C1 segment of cervical spinal cord (tissue), 14 donors: ENCODE results near the gene IER5.

Source experiments
- DNase-seq, 14 donors: peaks; one replicate each; lab custom pipeline; 2025; lab: John Stamatoyannopoulos, UW

The IER5 gene

DNA sequence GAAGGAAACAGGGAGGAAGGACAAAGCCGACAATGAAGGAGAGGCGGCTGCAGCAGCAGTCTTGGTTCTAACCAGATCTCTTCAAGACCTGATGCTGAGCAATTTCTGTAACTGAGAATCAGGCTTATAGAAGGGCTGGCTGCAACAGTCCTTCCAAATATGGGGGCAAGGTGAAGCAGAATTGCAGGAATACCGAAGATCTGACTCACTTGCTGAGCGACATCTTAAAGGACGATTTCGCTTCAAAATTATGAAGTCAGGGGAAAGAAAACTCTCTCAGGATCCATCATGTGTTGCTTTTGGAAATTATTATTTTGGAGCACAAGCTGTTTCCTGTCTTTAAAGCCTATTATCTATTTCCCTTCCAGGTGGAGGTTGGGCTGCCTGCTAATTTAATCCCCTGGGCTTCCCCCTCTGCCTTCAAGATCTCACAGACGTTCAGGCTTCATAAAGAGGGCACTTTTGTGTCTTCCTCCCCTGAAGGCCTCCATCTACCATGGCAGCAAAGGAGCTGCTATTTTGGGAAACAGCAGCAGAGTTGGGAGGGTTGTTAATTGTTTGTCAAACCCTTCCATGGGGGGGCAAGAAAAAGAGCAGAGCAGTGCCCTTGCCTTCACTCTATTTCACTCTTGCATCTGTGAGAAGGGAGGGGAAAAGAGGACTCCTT, 10.8 kb upstream of the IER5 start:
- no peak for DNase-seq

DNA sequence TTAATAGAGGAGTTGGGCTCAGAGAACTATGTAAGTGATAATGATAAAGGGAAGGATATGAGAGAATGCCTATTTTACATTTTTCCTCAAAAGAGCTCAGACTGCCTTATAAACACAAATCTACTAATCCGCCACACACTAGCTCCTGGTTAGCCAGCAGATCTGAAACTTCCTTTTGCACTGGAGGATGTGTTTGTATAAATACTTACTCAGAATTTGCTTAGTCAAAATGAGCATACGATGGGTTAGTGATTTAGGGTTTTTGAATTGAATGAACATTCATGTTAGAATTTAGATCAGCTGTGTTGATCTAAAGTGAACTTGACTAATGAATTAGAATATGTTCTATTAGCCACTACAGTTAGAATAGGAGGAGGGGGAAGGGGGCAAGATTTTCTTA, 9.1 kb upstream of the IER5 start:
- DNase-seq = no peak

DNA sequence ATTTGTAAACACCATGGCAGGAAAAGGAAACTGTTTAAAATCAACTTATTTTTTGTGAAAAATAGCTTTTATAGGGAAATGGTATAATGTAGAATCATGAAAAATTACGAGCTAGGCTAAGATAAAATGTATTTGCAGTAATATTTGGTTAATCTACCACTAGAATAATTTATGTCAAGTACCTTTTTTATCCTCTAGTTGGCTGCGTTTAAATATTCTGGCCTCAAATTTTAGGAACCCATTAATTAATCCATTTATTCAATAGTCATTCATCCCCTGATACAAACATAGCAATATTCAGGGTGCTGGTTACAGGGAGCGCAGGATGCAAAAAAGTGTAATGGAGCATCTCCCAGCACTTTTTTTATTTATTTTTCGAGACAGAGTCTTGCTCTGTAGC, 8.6 kb upstream of the IER5 start:
- no peak for DNase-seq

DNA sequence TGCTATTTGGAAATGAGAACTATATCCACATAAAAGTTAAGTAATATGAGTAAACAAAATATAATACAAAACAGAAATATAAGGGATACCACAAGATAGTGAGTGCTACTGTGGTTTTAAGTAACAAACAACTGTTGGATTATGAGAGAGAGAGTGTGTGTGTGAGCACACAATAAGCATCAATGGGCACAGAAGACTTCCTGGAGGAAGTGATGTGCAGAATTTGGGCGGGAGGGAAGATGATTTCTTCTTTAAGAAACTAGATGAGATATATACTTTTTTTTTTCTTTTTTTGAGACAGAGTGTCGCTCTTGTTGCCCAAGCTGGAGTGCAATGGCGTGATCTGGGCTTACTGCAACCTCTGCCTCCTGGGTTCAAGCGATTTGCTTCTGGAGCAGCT, 7.9 kb upstream of the IER5 start:
- no peak for DNase-seq

DNA sequence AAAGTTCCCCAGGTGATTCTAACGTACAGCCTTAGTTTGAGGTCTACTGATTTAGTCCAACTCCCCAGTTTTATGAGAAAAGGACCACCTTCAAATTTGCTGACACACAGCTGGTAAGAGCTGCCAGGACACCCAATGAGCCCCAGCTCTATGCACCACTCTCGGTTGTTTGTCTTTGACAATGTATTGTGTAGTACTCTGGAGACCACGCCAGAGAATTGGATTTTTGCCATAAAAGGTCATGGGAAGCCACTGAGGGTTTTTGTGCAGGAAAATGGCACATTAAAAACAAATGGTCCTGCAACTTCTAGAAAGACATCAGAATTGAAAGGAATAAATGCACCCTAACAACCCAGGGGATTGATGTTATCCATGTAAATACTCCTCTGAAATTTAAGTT, 7.1 kb upstream of the IER5 start:
- no peak for DNase-seq

DNA sequence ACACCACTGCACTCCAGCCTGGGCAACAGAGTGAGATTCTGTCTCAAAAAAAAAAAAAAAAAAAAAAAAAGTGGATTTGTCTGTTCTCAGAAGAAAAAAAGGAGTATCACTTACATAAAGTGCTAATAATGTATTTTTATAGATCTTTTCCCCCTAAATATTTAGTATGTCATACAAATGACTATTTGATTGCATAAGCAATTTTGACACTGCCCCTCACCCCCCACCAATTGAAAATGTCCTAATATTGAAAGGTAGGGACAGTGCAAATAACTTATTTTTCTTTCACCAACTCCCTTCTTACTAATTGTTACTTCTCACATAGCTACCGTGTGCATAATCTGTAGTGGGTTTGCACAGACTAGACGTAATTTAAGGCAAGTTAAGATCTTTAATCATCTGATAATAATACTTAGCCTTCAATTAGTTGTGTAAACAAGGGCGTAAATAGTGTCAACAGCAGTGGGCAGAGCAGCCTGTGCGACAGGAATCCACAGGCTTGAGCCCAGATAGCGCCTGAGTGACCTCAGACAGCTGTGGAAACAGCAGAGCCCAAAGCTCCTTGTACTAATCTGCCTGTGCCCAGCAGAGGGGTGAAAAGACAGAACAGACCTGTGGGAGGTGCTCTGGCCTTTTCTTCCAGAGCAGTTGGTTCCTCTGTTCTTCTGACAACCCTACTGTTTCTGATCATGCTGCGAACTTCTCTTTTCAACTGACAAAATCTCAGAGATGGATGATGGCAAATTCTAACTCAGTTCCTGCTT, 4.5 kb upstream of the IER5 start:
- DNase-seq = peak in 3 of 14 donors; percentile 7 to 17 (median 15)

DNA sequence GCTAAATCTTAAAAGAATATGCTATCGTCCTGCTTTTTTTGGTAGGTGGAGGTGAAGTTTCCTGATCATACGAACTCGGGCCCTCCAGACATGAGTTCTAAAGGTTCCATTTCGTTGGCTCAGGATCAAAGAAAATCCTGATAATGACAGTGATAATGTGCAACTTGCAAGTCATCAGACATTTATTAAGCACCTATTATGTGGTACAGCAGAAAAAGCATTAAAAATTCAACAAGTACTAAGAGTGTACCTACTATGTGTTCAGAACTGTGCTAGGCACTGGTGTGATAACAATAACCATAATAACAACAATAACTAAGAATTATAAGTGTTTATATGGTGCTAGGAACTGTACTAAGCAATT, 3.9 kb upstream of the IER5 start:
- DNase-seq = no peak

DNA sequence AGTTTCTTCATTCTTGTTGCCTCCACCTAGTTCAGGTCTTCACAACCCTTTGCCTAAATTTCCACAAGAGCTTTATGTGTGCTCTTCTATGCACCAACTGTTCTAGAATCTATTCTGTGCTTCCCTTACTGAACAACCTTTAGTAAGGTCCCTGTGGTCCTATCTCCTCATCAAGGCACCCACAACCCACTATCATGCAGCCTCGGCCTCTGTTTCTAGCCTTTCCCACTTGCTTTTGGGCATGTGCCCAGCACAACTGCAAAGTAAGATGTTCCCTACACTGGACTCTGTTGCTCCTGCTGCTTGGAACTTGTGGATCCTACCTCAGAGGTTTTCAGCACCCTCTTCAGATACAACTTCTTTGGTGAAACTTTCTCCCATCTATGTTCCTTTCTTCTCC, 2.4 kb upstream of the IER5 start:
- DNase-seq = no peak

DNA sequence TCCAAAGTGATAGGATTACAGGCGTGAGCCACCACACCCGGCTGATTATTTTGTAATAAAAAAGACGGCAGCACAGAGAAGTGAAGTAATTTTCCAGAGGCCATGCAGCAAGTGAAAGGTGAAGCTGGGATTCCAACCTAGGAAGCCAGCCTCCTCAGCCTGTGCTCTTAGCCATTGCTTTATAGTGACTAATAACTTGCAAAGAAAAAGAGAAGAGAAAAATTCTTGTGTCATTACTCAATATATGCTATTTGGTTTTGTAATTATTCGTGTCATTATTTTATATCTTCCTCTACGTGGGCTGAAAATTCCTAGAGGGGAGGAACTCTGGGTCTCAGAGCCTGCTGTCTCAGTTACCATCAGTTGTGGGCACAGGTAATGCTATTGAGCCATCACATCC, 1.6 kb upstream of the IER5 start:
- no peak for DNase-seq

DNA sequence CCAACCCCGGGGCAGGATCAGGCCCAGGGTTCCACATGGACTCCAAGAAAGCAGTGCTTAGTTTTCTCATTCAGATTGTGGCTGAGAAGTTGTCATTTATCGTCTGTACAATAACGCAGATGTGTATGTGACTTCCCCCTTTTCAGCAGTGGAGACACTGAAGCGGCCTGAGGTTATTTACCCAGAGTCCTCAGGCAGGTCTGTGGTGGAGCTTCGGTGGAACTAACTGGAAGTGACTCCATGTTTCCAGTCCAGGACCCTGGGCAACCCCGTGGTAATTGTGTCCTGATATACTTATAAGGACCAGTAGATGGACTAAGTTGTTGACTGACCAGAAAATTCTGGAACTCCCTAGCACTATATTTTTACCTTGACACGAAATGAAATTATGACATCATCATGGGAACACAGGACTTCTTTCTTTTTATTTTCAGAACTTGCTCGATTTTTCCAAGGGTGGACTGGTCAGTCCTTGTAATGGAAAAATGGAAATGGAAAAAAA, 1.0 kb upstream of the IER5 start:
- no peak for DNase-seq

DNA sequence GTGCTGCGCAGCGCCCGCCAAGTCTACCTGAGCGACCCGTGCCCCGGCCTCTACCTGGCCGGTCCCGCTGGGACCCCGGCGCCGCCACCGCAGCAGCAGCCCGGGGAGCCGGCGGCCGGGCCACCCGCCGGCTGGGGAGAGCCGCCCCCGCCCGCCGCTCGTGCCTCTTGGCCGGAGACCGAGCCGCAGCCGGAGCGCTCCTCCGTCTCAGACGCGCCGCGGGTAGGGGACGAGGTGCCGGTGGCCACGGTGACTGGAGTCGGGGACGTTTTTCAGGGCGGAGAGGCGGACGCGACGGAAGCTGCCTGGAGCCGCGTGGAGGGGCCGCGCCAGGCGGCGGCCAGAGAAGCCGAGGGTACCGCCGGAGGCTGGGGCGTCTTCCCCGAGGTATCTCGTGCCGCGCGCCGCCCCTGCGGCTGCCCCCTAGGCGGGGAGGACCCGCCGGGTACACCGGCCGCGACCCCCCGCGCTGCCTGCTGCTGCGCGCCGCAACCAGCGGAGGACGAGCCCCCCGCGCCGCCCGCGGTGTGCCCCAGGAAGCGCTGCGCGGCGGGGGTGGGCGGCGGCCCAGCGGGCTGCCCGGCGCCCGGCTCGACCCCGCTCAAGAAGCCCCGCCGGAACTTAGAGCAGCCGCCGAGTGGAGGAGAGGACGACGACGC, 646 bp downstream of the IER5 start:
- peak in 2 of 14 donors; percentile 58 to 61 for DNase-seq

DNA sequence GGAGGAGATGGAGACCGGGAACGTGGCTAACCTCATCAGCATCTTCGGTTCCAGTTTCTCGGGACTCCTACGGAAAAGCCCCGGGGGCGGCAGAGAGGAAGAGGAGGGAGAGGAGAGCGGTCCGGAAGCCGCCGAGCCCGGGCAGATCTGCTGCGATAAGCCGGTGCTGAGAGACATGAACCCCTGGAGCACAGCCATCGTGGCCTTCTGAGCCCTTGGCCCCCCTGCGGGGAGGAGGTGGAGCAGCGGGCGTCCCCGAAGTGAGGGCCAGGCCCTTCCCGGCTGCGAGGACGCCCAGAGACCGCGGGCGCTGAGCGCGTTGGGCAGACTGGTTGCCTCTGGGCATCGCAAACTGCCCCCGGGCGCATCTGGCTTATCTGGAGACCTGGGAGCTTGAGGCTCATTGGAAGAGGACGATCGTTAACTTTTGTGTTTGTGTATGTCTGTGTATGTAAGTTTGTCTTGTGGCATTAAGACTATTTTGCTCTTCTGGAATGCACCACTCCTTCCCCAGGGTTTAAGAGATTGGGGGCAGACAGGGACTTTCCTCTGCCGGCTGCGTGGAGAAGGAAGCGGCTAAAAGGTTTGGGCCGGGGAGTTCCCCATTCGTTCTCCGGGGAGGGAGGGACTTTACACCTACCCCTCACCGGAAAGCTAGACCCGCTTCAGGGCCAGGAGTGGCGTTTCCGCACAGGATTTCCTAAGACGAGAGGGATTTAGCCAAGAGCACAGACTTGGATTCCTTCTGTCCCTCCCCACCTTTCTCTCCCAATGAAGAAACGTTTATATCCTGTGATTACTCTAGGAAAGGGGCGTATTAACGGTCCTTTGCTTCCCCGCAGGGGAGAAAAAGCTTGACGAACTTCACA, 1.4 kb downstream of the IER5 start:
- DNase-seq = peak in 12 of 14 donors; percentile 15 to 74 (median 50)

DNA sequence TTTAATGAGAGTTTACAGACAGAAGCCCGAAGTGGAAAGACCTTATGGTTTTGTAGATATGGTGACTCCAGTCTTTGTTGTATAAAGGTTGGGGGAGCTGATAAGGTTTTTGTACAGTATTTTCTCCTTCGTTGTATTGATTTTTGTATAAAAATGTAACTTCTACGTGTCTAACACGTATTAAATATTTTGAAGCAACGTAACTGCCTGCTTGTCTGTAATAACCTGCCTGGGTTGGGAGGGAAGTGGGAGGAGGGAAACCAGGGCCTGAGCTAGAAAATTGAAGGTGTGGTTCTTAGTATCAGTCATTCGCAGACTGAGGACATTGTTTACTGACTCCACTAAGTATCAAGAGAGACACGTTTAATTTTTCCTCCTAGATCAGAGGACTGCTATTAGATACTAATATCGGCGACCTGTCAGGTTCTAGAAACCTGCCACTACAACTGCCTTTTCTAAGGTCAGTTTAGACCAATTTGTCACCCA, 2.2 kb downstream of the IER5 start:
- no peak for DNase-seq

DNA sequence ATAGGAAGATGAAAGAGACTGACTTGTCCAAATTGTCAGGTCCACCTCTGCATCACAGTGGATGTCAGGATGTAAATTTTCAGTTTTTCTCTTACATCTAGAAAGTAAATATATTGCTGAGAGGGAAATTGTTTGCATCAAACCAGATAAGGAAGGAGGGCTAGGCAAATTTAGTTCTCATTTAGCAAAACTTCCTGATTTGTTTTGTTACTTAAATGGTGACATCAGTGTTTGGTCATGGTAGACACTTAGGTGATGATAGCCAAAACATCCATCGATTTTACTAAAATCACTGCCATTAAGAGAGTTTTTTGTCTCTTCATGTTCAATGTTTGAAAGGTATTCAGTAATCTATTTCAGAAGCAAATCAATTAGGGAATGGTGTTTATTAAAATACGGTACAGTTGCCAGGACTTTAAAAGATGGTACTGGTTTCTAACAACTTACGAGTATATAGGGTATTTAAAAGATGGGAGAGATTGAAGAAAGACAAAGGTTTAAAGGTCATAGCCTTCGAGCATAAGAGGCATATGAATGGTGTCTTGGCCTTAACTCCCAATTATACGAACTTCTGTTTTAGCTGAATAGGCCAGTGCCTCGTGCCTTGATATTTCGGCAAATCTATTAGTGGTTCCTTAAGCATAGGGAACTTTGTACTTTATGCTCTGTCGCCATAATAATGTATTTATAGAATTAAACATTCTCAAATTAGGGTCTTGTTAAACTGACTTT, 3.0 kb downstream of the IER5 start:
- DNase-seq = no peak

DNA sequence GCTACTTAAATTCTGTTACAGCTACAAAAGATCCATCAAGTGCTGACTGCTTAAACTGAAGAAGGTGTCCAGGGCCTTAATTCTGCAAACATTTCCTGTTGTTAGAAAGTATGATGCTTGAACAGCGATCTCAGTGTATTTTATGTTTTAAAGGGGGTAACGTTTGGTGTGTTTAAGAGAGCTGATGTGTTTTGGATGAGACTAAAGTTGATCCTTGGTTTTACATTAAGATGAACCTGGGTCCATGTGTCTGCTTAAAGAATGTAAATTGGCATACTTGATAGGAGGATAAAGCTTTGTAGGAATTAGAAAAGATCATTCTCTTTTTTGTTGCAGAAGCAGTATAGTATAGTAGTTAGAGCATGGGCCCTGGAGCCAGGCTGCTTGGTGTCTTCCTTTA, 3.6 kb downstream of the IER5 start:
- DNase-seq = no peak

DNA sequence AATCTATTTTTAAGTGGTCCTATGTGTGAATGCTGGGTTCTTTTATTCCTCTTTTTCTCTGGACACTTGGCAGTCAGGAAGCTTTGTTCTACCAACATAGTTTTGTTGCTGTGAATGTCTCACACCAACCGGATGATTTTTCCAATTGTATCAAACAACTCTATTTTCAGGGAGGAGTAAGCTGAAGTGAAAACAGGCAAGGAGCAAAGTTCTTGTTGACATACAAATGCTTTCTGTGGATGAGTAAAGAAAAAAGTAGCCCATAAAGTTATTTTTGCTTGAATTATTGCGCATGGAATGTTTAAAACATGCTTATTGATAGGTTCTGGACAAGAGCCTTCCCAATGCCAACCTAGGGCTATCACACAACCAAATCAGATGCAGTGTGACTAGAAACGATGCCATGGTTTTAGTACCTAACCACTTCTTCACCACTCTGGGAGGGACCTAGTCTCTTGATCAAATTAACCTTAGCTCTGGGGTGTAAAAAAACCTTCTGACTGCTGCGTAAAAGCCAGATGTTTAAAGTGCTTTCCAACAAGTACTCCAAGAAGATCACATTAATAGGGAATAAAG, 4.5 kb downstream of the IER5 start:
- DNase-seq = no peak

DNA sequence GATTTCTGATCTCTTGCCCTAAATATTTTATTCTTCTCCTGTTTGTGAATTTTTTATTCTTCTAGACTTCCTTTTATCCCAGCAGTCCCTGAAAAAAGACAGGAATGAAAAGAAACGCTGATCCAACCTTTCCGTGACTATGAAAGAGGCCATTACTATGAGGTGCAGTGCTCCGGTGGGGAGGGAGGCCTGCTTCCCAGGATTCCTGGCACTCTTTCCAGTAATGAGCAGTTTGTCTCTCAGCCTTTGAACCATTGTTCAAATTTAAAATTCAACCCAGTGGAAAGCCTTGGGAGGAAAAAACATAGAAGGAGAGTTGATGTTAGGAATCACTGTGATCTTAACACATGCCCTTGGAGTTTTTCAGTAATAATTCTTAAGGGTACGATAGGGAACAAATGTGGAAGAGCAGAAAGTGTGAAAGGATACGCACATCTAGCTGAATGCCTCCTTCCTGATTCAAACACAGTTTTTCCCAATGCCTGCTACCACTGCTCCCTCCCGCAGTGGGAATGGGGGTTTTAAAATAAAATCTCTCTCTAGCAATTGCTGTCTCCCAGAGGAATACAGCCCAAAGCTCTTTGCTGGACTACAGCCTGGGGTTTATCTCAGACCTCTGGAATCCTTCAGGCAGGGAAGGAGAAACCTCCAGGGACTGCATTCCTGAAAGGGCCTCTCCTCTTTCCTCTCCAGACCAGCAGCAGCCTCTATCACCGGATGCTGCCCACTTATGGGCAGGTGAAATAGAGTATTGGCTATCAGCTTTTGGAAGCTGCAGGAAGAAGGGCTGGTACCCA, 6.1 kb downstream of the IER5 start:
- no peak for DNase-seq

DNA sequence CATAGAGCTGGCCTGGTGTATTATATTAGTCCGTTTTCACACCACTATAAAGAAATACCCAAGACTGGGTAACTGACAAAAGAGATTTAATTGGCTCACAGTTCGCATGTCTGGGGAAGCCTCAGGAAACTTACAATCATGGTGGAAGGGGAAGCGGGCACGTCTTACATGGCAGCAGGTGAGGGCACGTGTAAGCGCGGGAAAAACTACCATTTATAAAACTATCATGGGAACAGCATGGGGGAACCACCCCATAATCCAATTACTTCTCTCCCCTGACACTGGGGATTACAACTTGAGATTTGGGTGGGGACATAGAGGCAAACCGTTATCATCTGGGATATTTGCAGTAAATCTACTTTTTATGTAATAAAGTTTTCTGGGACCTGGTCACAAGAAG, 6.8 kb downstream of the IER5 start:
- DNase-seq = no peak

DNA sequence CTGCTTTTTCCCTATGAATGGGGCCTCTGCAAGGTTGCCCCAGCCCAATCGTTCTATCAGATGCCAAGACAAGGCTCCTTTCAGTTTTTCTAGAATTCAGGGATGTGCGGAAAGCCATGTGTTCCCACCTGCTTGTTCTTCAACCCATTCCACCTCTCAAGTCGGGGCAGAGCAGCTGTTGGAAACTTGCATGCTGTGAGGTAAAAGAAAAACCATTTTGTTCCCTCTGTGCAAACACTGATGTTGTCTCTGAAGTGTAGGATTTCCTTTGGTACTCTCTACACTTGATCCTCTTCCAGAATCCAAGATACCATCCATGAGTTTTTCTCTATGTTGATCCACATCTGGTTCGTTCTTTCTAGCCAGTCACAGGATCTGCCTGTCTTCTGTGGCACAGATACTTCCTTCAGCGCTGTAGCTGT, 7.3 kb downstream of the IER5 start:
- DNase-seq = no peak

DNA sequence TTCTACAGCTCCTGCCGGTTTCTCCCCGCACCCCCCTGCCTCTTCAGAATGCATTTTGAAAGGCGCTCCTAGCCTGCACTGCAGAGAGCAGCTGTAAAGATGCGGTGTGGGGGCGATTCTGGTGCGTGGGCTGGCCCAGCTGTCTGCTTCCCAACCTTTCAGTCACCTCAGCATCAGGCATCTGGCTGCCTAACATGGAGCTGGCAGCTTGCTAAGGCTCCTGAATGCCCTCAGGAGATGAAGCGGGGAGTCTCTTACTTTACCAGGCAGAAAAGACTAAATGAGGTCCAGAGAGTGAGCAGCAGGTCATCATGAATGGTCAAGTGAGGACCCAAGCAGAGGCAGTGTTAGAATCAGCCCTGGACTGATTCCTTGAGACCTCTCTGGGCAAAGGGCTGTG, 8.7 kb downstream of the IER5 start:
- no peak for DNase-seq
